ENCODE measurements around the gene RPL7A.

The RPL7A gene

DNA sequence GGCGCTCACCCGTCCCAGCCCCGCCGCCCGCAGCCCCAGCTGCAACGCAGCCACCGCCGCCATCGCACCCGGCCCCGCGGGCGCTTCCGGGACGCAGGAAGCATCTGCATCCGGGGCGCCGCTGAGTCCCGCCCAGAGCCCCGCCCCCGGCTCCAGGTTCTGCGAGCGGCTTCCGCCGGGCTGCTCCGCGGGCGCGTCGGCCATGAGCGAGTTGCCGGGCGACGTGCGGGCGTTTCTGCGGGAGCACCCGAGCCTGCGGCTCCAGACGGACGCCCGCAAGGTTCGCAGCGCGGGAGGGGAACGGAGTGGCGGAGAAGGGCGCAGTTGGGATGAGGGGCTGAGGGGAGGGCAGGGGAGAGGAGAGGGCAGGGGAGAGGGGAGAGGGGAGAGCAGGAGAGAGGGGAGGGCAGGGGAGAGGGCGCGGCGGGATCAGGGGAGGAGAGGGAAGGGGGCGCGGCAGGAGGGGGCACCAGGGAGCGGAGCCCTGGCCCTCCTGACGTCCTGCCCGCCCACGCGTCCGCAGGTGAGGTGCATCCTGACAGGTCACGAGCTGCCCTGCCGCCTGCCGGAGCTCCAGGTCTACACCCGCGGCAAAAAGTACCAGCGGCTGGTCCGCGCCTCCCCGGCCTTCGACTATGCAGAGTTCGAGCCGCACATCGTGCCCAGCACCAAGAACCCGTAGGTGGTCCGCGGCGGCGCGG is 8.5 kb downstream of the RPL7A start, which contains the start of the genes SURF1 and SURF2:
Gene SURF1, minus strand, starts transcription at position 97 of the 701 bp plus-strand sequence. Its CDS starts 34 bp downstream, at position 63.
Gene SURF2, plus strand, starts transcription at position 160 of the 701 bp plus-strand sequence. Its CDS starts 43 bp downstream, at position 203.
- peaks cover 46% of the 10 kb centered on the region for H3F3A ChIP-seq (ENCODE audit: control insufficient read depth, insufficient read depth)
- TF ChIP-seq EZH2phosphoT487 (IDR thresholded peaks at IDR 0.05; ENCODE audit: borderline replicate concordance, low read length), result no peak
- TF ChIP-seq, protein P1, sequence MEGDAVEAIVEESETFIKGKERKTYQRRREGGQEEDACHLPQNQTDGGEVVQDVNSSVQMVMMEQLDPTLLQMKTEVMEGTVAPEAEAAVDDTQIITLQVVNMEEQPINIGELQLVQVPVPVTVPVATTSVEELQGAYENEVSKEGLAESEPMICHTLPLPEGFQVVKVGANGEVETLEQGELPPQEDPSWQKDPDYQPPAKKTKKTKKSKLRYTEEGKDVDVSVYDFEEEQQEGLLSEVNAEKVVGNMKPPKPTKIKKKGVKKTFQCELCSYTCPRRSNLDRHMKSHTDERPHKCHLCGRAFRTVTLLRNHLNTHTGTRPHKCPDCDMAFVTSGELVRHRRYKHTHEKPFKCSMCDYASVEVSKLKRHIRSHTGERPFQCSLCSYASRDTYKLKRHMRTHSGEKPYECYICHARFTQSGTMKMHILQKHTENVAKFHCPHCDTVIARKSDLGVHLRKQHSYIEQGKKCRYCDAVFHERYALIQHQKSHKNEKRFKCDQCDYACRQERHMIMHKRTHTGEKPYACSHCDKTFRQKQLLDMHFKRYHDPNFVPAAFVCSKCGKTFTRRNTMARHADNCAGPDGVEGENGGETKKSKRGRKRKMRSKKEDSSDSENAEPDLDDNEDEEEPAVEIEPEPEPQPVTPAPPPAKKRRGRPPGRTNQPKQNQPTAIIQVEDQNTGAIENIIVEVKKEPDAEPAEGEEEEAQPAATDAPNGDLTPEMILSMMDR (IDR thresholded peaks at IDR 0.05; ENCODE audit: low read depth, low read length, poor library complexity, severe bottlenecking), result peak; percentile 14
- H3K27me3 ChIP-seq (ENCODE audit: control insufficient read depth, low read length), result no peaks in the 10 kb centered on the region
- no peaks in the 10 kb centered on the region for H3K9me2 ChIP-seq (replicated peaks; ENCODE audit: control insufficient read depth, low read length)
- no peaks in the 10 kb centered on the region for H3K9me3 ChIP-seq (ENCODE audit: control insufficient read depth, insufficient read depth, low read length)
- H3K4me2 ChIP-seq (ENCODE audit: low read length), result peak within 1 kb of the TSS; percentile 91
- H3K4me1 ChIP-seq (ENCODE audit: control insufficient read depth, low read length), result peaks cover 34% of the 10 kb centered on the region
- peak within 1 kb of the TSS; percentile 95 for H3K4me3 ChIP-seq (ENCODE audit: low read length)
- peak within 1 kb of the TSS; percentile 58 for H3K27ac ChIP-seq (ENCODE audit: low read depth, low read length)
- H3K36me3 ChIP-seq (ENCODE audit: control insufficient read depth, low read length), result peaks cover 50% of the 10 kb centered on the region
- no peaks in the 10 kb centered on the region for H4K20me1 ChIP-seq (ENCODE audit: control insufficient read depth, insufficient read depth, low read depth, low read length)
- peaks cover 31% of the 10 kb centered on the region for H3K79me2 ChIP-seq (ENCODE audit: control insufficient read depth, low read length)

DNA sequence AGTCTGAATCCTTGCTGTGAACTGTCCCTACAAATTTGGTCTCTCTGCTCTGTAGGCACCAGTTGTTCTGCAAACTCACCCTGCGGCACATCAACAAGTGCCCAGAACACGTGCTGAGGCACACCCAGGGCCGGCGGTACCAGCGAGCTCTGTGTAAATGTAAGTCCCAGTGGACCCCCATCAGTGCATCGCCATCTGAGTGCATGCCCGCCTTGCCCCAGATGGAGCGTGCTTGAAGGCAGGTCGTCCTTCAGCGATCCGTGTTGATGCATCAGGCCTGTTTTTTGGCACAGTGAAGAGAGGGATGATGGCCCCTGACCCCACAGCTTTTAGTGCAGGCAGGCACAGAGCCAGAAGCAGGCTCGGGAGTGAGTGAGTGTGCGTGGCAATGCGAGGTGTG is 9.6 kb downstream of the RPL7A start:
- H4K20me1 ChIP-seq (ENCODE audit: control insufficient read depth, insufficient read depth, low read depth, low read length), result no peaks in the 10 kb centered on the region
- TF ChIP-seq, protein P1 (IDR thresholded peaks at IDR 0.05; ENCODE audit: low read depth, low read length, poor library complexity, severe bottlenecking), result no peak
- TF ChIP-seq EZH2phosphoT487 (IDR thresholded peaks at IDR 0.05; ENCODE audit: borderline replicate concordance, low read length), result no peak
- peak overlapping the region; percentile 95; the same call in 1 of the 2 replicates for H3K4me3 ChIP-seq (ENCODE audit: low read length)
- H3K27me3 ChIP-seq (ENCODE audit: control insufficient read depth, low read length), result no peaks in the 10 kb centered on the region
- H3K9me3 ChIP-seq (ENCODE audit: control insufficient read depth, insufficient read depth, low read length), result no peaks in the 10 kb centered on the region
- peaks cover 38% of the 10 kb centered on the region for H3F3A ChIP-seq (ENCODE audit: control insufficient read depth, insufficient read depth)
- H3K79me2 ChIP-seq (ENCODE audit: control insufficient read depth, low read length), result peaks cover 31% of the 10 kb centered on the region
- H3K4me1 ChIP-seq (ENCODE audit: control insufficient read depth, low read length), result peaks cover 29% of the 10 kb centered on the region
- H3K27ac ChIP-seq (ENCODE audit: low read depth, low read length), result no peak overlapping the region
- peak overlapping the region; percentile 81 for H3K4me2 ChIP-seq (ENCODE audit: low read length)
- H3K36me3 ChIP-seq (ENCODE audit: control insufficient read depth, low read length), result peaks cover 50% of the 10 kb centered on the region
- no peaks in the 10 kb centered on the region for H3K9me2 ChIP-seq (replicated peaks; ENCODE audit: control insufficient read depth, low read length)

DNA sequence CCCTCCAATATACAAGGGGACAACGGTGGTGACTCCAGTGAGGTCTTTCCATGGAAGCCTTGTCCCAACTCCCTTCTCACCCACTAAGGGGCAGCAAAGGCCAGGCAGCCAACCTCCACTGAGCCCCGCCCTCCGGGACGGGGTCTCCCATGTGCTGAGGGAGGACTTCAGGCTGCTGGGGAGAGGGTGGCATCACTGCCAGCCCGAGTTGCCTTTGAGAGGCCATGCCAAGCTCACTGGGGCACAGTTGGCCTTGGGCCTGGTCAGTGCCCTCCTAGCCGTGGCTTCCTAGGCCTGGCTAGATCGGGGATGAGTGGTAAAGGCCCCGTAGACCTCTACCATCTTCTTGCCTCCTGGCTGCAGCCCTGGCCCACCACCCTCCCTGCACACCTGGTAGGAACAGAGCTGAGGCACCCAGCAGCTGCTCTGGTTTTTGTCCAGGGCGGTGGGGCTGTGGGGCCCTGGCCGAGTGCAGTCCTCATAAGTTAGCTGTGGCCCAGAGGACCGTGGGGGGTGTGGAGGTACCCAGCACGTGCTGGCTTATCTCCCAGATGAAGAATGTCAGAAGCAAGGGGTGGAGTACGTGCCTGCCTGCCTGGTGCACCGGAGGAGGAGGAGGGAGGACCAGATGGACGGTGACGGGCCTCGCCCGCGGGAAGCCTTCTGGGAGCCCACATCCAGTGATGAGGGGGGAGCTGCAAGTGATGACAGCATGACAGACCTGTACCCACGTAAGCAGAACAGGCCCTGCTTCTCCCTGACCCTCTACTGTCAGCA is 11.6 kb downstream of the RPL7A start:
- peaks cover 19% of the 10 kb centered on the region for H3F3A ChIP-seq (ENCODE audit: control insufficient read depth, insufficient read depth)
- TF ChIP-seq, protein P1 (IDR thresholded peaks at IDR 0.05; ENCODE audit: low read depth, low read length, poor library complexity, severe bottlenecking), result peak; percentile 34
- no peak for TF ChIP-seq EZH2phosphoT487 (IDR thresholded peaks at IDR 0.05; ENCODE audit: borderline replicate concordance, low read length)
- no peaks in the 10 kb centered on the region for H3K9me3 ChIP-seq (ENCODE audit: control insufficient read depth, insufficient read depth, low read length)
- peaks cover 55% of the 10 kb centered on the region for H3K36me3 ChIP-seq (ENCODE audit: control insufficient read depth, low read length)
- H4K20me1 ChIP-seq (ENCODE audit: control insufficient read depth, insufficient read depth, low read depth, low read length), result 0 out of 2 replicates have a peak, but pooled peaks cover 3% of the 10 kb centered on the region
- no peak overlapping the region for H3K27ac ChIP-seq (ENCODE audit: low read depth, low read length)
- H3K4me2 ChIP-seq (ENCODE audit: low read length), result no peak overlapping the region
- no peaks in the 10 kb centered on the region for H3K9me2 ChIP-seq (replicated peaks; ENCODE audit: control insufficient read depth, low read length)
- H3K27me3 ChIP-seq (ENCODE audit: control insufficient read depth, low read length), result no peaks in the 10 kb centered on the region
- H3K4me3 ChIP-seq (ENCODE audit: low read length), result no peak overlapping the region
- peaks cover 28% of the 10 kb centered on the region for H3K79me2 ChIP-seq (ENCODE audit: control insufficient read depth, low read length)
- peaks cover 23% of the 10 kb centered on the region for H3K4me1 ChIP-seq (ENCODE audit: control insufficient read depth, low read length)

All from DOHH2 (cell line).